OCI-LY3 (cell line): ENCODE results near the gene CDH4.

Experiments used
- CTCF ChIP-seq: fragments of 200-600, 300-600 bp; sonication (generic); IDR thresholded peaks from 2 replicates; pipeline ENCODE4 v1.5.1; 2014; ENCODE audit warnings: antibody characterized with exemption, low read length, low read depth
- EZH2phosphoT487 ChIP-seq: fragments of 200-600 bp; shearing (Covaris generic); IDR thresholded peaks from 2 replicates; pipeline ENCODE4 v1.6.1; 2018; ENCODE audit warnings: antibody characterized with exemption, mixed run types, low read depth

GRCh38 chr20:61929971-61930666, 678.1 kb downstream of the CDH4 start:
- no peak for TF ChIP-seq CTCF
- TF ChIP-seq EZH2phosphoT487 = no peak
